IMR-90 (cell line): Measurements from ENCODE around the gene CIZ1. TPM values are rescaled to one million over a fixed set of nuclear protein-coding genes. Genes with fewer than 3 reads are reported as not detected.

Source experiments
- ATAC-seq: fragments of 200-7000 bp; cut with Tn5 transposase; 2 replicates; pipeline ENCODE4 v1.9.1; 2020; ENCODE audit warnings: low read depth, mild to moderate bottlenecking, moderate library complexity
- BruUV-seq: library from RNA; stranded (reverse); fragments of 400-500 nt; replicated peaks from 2 replicates; lab custom pipeline; 2021; lab: Mats Ljungman, UMichigan
- CTCF ChIA-PET: fragments of 300-600 bp; formaldehyde crosslinking; extraction: SDS; loops from one replicate; lab custom pipeline; 2021; ENCODE audit warnings: antibody characterized with exemption; lab: Yijun Ruan, JAX
- POLR2A ChIA-PET: fragments of 300-600 bp; sonication (Branson Sonifier 250); formaldehyde crosslinking; loops from one replicate; lab custom pipeline; 2022; ENCODE audit warnings: antibody characterized with exemption; ENCODE audit not compliant: unreplicated experiment; lab: Charles Lee
- DNase-seq: peaks from one replicate; pipeline ENCODE4 v3.0.0; 2013
- H2AFZ ChIP-seq: replicated peaks from 2 replicates; pipeline ENCODE3; 2013; ENCODE audit warnings: low read length, mild to moderate bottlenecking; ENCODE audit not compliant: poor library complexity
- H2AK5ac ChIP-seq: 2 replicates; pipeline ENCODE4 v1.6.1; 2013; ENCODE audit warnings: low read depth, low read length, inconsistent platforms
- H2AK9ac ChIP-seq: replicated peaks from 2 replicates; pipeline ENCODE3; 2013; ENCODE audit warnings: mild to moderate bottlenecking, low read depth, low read length, moderate library complexity; ENCODE audit not compliant: poor library complexity
- H2BK120ac ChIP-seq: 2 replicates; pipeline ENCODE4 v1.6.1; 2013; ENCODE audit warnings: low read depth, low read length, inconsistent platforms
- H2BK15ac ChIP-seq: 3 replicates; pipeline ENCODE4 v1.6.1; 2013; ENCODE audit warnings: low read depth, low read length, inconsistent platforms
- H2BK20ac ChIP-seq: 2 replicates; pipeline ENCODE4 v1.6.1; 2013; ENCODE audit warnings: low read depth, mild to moderate bottlenecking, inconsistent platforms, low read length, moderate library complexity
- H2BK5ac ChIP-seq: 2 replicates; pipeline ENCODE4 v1.6.1; 2013; ENCODE audit warnings: mild to moderate bottlenecking, low read depth, low read length, inconsistent platforms; ENCODE audit not compliant: poor library complexity, severe bottlenecking
- H3K14ac ChIP-seq: replicated peaks from 2 replicates; pipeline ENCODE4 v1.6.1; 2013; ENCODE audit warnings: low read depth, low read length, inconsistent platforms
- H3K18ac ChIP-seq: 2 replicates; pipeline ENCODE4 v1.6.1; 2013; ENCODE audit warnings: low read depth, low read length, control low read depth
- H3K23ac ChIP-seq: 2 replicates; pipeline ENCODE4 v1.6.1; 2013; ENCODE audit warnings: low read depth, low read length, inconsistent platforms
- H3K27ac ChIP-seq: 2 replicates; pipeline ENCODE4 v1.5.1; 2013; ENCODE audit warnings: mild to moderate bottlenecking, control low read depth, low read length; ENCODE audit not compliant: insufficient read depth
- H3K27me3 ChIP-seq: 2 replicates; pipeline ENCODE4 v1.6.1; 2013; ENCODE audit warnings: low read length; ENCODE audit not compliant: control insufficient read depth, insufficient read depth
- H3K36me3 ChIP-seq: 2 replicates; pipeline ENCODE4 v1.6.1; 2013; ENCODE audit warnings: low read length, mixed read lengths; ENCODE audit not compliant: control insufficient read depth, insufficient read depth
- H3K4ac ChIP-seq: 2 replicates; pipeline ENCODE4 v1.6.1; 2013; ENCODE audit warnings: low read depth, low read length, inconsistent platforms
- H3K4me1 ChIP-seq: 2 replicates; pipeline ENCODE4 v1.6.1; 2013; ENCODE audit warnings: low read length, mixed read lengths; ENCODE audit not compliant: control insufficient read depth, insufficient read depth
- H3K4me2 ChIP-seq: 2 replicates; pipeline ENCODE4 v1.6.1; 2013; ENCODE audit warnings: low read depth, mild to moderate bottlenecking, control low read depth, low read length, moderate library complexity
- H3K4me3 ChIP-seq: 2 replicates; pipeline ENCODE4 v1.5.1; 2013; ENCODE audit warnings: low read depth, mild to moderate bottlenecking, control low read depth, low read length, moderate library complexity; ENCODE audit not compliant: insufficient read depth
- H3K56ac ChIP-seq: 2 replicates; pipeline ENCODE4 v1.6.1; 2013; ENCODE audit warnings: low read length, inconsistent platforms; ENCODE audit not compliant: insufficient read depth; ENCODE audit errors: extremely low read depth
- H3K79me1 ChIP-seq, 2 experiments: 2 replicates each; pipeline ENCODE4 v1.6.1; 2013; ENCODE audit warnings: low read length in 2 of 2, inconsistent platforms in 1 of 2, low read depth in 1 of 2
- H3K9ac ChIP-seq: 2 replicates; pipeline ENCODE4 v1.6.1; 2013; ENCODE audit warnings: low read depth, low read length, control low read depth
- H3K9me1 ChIP-seq: 2 replicates; pipeline ENCODE4 v1.6.1; 2013; ENCODE audit warnings: low read length, inconsistent platforms; ENCODE audit not compliant: insufficient read depth
- H3K9me3 ChIP-seq: 2 replicates; pipeline ENCODE4 v1.6.1; 2013; ENCODE audit warnings: low read length; ENCODE audit not compliant: control insufficient read depth, insufficient read depth
- H4K20me1 ChIP-seq: 2 replicates; pipeline ENCODE4 v1.6.1; 2013; ENCODE audit warnings: low read length, inconsistent platforms; ENCODE audit not compliant: insufficient read depth
- H4K5ac ChIP-seq: 2 replicates; pipeline ENCODE4 v1.6.1; 2013; ENCODE audit warnings: mild to moderate bottlenecking, low read depth, low read length, control low read depth
- H4K8ac ChIP-seq, 2 experiments: 2 replicates each; pipeline ENCODE4 v1.6.1; 2013; ENCODE audit warnings: low read depth in 2 of 2, low read length in 2 of 2, control low read depth in 1 of 2, inconsistent platforms in 1 of 2
- H4K91ac ChIP-seq: 2 replicates; pipeline ENCODE4 v1.6.1; 2013; ENCODE audit warnings: low read depth, low read length, inconsistent platforms; ENCODE audit not compliant: insufficient read depth
- BHLHE40 ChIP-seq: fragments of 150-350 bp; IDR thresholded peaks from 2 replicates; pipeline ENCODE4 v1.6.1; 2016; ENCODE audit warnings: mild to moderate bottlenecking, low read depth, low read length
- CEBPB ChIP-seq: IDR thresholded peaks from 2 replicates; pipeline ENCODE4 v1.6.1; 2012; ENCODE audit warnings: low read depth, low read length, improper control_type of control experiment
- CHD1 ChIP-seq: IDR thresholded peaks from 2 replicates; pipeline ENCODE4 v1.6.1; 2012; ENCODE audit warnings: low read depth, low read length, improper control_type of control experiment
- CTCF ChIP-seq: conservative IDR thresholded peaks from 2 replicates; pipeline ENCODE4 v1.5.1; 2012; ENCODE audit warnings: mild to moderate bottlenecking, low read depth, low read length, improper control_type of control experiment
- FOS ChIP-seq: fragments of 150-350 bp; IDR thresholded peaks from 2 replicates; pipeline ENCODE4 v1.6.1; 2016; ENCODE audit warnings: low read depth, low read length
- MAFK ChIP-seq: IDR thresholded peaks from 2 replicates; pipeline ENCODE4 v1.6.1; 2012; ENCODE audit warnings: low read depth, low read length, improper control_type of control experiment
- MAZ ChIP-seq: IDR thresholded peaks from 2 replicates; pipeline ENCODE4 v1.6.1; 2012; ENCODE audit warnings: low read depth, mild to moderate bottlenecking, low read length, improper control_type of control experiment, moderate library complexity, borderline replicate concordance
- MXI1 ChIP-seq: IDR thresholded peaks from 2 replicates; pipeline ENCODE4 v1.6.1; 2012; ENCODE audit warnings: low read depth, mild to moderate bottlenecking, low read length, moderate library complexity, borderline replicate concordance
- NFE2L2 ChIP-seq: fragments of 150-350 bp; IDR thresholded peaks from 2 replicates; pipeline ENCODE4 v1.6.1; 2016; ENCODE audit warnings: low read depth, mild to moderate bottlenecking, low read length
- POLR2A ChIP-seq: IDR thresholded peaks from 2 replicates; pipeline ENCODE4 v1.6.1; 2012; ENCODE audit warnings: mild to moderate bottlenecking, low read depth, low read length
- RAD21 ChIP-seq: IDR thresholded peaks from 2 replicates; pipeline ENCODE4 v1.6.1; 2012; ENCODE audit warnings: low read length, improper control_type of control experiment
- RCOR1 ChIP-seq: IDR thresholded peaks from 2 replicates; pipeline ENCODE4 v1.6.1; 2012; ENCODE audit warnings: mild to moderate bottlenecking, low read length, improper control_type of control experiment; ENCODE audit not compliant: insufficient replicate concordance
- RFX5 ChIP-seq: IDR thresholded peaks from 2 replicates; pipeline ENCODE4 v1.8.0; 2012; ENCODE audit warnings: low read depth, mild to moderate bottlenecking, low read length, moderate library complexity
- SMC3 ChIP-seq: fragments of 150-350 bp; IDR thresholded peaks from 2 replicates; pipeline ENCODE4 v1.6.1; 2016; ENCODE audit warnings: low read depth, mild to moderate bottlenecking, antibody characterized with exemption, low read length, moderate library complexity
- WGBS, 2 experiments: methylation state at CpG; one replicate each; pipeline versions ENCODE4 v1.1.5 to v1.1.7; 2013; ENCODE audit warnings: missing lambda C conversion rate in 2 of 2; ENCODE audit not compliant: insufficient read length in 1 of 2; ENCODE audit errors: extremely low coverage in 2 of 2; 5-methylcytosine and 5-hydroxymethylcytosine counted together
- dilution Hi-C: fragments of 300-500 bp; cut with HindIII; formaldehyde crosslinking; loops from one replicate; pipeline ENCODE4 v1.14.3; 2018; ENCODE audit warnings: low sequenced_read_pairs; ENCODE audit not compliant: unreplicated experiment
- in situ Hi-C: fragments of 300-500 bp; cut with MboI; formaldehyde crosslinking; loops from 3 replicates; pipeline ENCODE4 v1.14.3; 2019; ENCODE audit warnings: low sequenced_read_pairs, inconsistent platforms, mixed read lengths
- intact Hi-C: fragments of 100-400 bp; cut with micrococcal nuclease; formaldehyde crosslinking; loops from 2 replicates; pipeline ENCODE4 v1.10.0; 2022
- polyA plus RNA-seq, 3 experiments: library from polyadenylated mRNA; depleted of rRNA; stranded (reverse); fragments of >200 nt; gene quantifications; 2 replicates each; pipeline ENCODE4 v1.2.3, GENCODE V29; 2012; ENCODE audit warnings: low replicate concordance in 1 of 3
- total RNA-seq: library from RNA; depleted of rRNA; stranded (reverse); fragments of >200 nt; gene quantifications from 2 replicates; pipeline ENCODE4 v1.2.3, GENCODE V29; 2012
- TF ChIP-seq, protein P1 (sequence below): fragments of 150-350 bp; IDR thresholded peaks from 2 replicates; pipeline ENCODE4 v1.6.1; 2016; ENCODE audit warnings: low read depth, mild to moderate bottlenecking, low read length, moderate library complexity, borderline replicate concordance

CIZ1 gene
- total and polyA plus RNA-seq, 2 of the 4 experiments (the other 2 are of a cell fraction) = 13.8 to 51.9 TPM

- 83% methylated on average over 7 of the region's 22 CpGs; no CpG with 5 or more reads in 1 of the 2 experiments for WGBS, 2 experiments
- CTCF ChIA-PET = no interaction called here
- no peak overlapping the region for H2BK120ac ChIP-seq
- no peak for TF ChIP-seq FOS
- no peak for TF ChIP-seq RFX5
- TF ChIP-seq NFE2L2 = no peak
- no peak for TF ChIP-seq MAZ
- TF ChIP-seq RCOR1 = no peak
- no peak for TF ChIP-seq POLR2A
- TF ChIP-seq CTCF = no peak
- TF ChIP-seq, protein P1, sequence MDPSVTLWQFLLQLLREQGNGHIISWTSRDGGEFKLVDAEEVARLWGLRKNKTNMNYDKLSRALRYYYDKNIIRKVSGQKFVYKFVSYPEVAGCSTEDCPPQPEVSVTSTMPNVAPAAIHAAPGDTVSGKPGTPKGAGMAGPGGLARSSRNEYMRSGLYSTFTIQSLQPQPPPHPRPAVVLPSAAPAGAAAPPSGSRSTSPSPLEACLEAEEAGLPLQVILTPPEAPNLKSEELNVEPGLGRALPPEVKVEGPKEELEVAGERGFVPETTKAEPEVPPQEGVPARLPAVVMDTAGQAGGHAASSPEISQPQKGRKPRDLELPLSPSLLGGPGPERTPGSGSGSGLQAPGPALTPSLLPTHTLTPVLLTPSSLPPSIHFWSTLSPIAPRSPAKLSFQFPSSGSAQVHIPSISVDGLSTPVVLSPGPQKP = no peak
- TF ChIP-seq CHD1 = no peak
- TF ChIP-seq SMC3 = no peak
- no peak for TF ChIP-seq RAD21
- TF ChIP-seq MXI1 = no peak
- no peak for TF ChIP-seq MAFK
- TF ChIP-seq BHLHE40 = no peak
- no peak for TF ChIP-seq CEBPB
These were observed 46.9 kb downstream of the CIZ1 start for GRCh38 chr9:128144239-128145181.

More at GRCh38 chr9:128144239-128145181, 46.9 kb downstream of the CIZ1 start:
- Histone ChIP-seq H4K8ac (no peak overlapping the region), H4K20me1 (no peaks in the 10 kb centered on the region; the same call in 1 of the 2 replicates), H3K9me1 (0 out of 2 replicates have a peak, but pooled peaks cover 2% of the 10 kb centered on the region), H3K4me2 (no peak overlapping the region), H2BK15ac (no peak overlapping the region), H3K79me1 (no peaks in the 10 kb centered on the region), H3K36me3 (no peaks in the 10 kb centered on the region), H2AFZ (peak overlapping the region; percentile 32), H3K4ac (no peak overlapping the region), H3K9me3 (no peaks in the 10 kb centered on the region), H3K4me1 (no peaks in the 10 kb centered on the region), H4K91ac (no peak overlapping the region), H3K18ac (no peak overlapping the region), H2BK5ac (no peak overlapping the region), H3K4me3 (no peak overlapping the region), H3K14ac (no peak overlapping the region), H3K9ac (no peak overlapping the region), H3K27me3 (peaks cover 4% of the 10 kb centered on the region; the same call in 1 of the 2 replicates), H4K5ac (no peak overlapping the region), H3K56ac (no peak overlapping the region), H3K27ac (no peak overlapping the region), H3K23ac (no peak overlapping the region), H2AK5ac (0 out of 2 replicates have a peak overlapping the region, but pooled peaks have one; percentile 28), H2BK20ac (no peak overlapping the region), H2AK9ac (peak overlapping the region; percentile 78)
- dilution Hi-C loops = no loop called here
- intact Hi-C loops = no loop called here
- POLR2A ChIA-PET = no interaction called here
- in situ Hi-C loops = no loop called here
- DNase-seq (no peak), ATAC-seq (no peak)
- BruUV-seq = no TSS peak
